ENCODE data around the gene MME.

Gene MME

GRCh38 chr3:155101398-155101797 is 21.3 kb downstream of the MME start:
- TF ChIP-seq GATA2 (IDR thresholded peaks at IDR 0.05; ENCODE audit: low read depth, low read length), result no peak
- TF ChIP-seq GATA3 (IDR thresholded peaks at IDR 0.05; ENCODE audit: low read depth, low read length), result no peak

GRCh38 chr3:155102329-155102728 is 22.2 kb downstream of the MME start:
- no peak for TF ChIP-seq GATA3 (IDR thresholded peaks at IDR 0.05; ENCODE audit: low read depth, low read length)
- TF ChIP-seq GATA2 (IDR thresholded peaks at IDR 0.05; ENCODE audit: low read depth, low read length), result no peak

GRCh38 chr3:155103686-155104085 is 23.6 kb downstream of the MME start:
- TF ChIP-seq GATA2 (IDR thresholded peaks at IDR 0.05; ENCODE audit: low read depth, low read length) (no peak), GATA3 (IDR thresholded peaks at IDR 0.05; ENCODE audit: low read depth, low read length) (no peak)

GRCh38 chr3:155106119-155106518 is 26.0 kb downstream of the MME start:
- no peak for TF ChIP-seq GATA3 (IDR thresholded peaks at IDR 0.05; ENCODE audit: low read depth, low read length)
- TF ChIP-seq GATA2 (IDR thresholded peaks at IDR 0.05; ENCODE audit: low read depth, low read length), result no peak

- TF ChIP-seq GATA3 (IDR thresholded peaks at IDR 0.05; ENCODE audit: low read depth, low read length) (no peak), GATA2 (IDR thresholded peaks at IDR 0.05; ENCODE audit: low read depth, low read length) (no peak)
Observed at GRCh38 chr3:155110022-155110421, 29.9 kb downstream of the MME start.

- TF ChIP-seq GATA2 (IDR thresholded peaks at IDR 0.05; ENCODE audit: low read depth, low read length) (no peak), GATA3 (IDR thresholded peaks at IDR 0.05; ENCODE audit: low read depth, low read length) (no peak)
Observed at GRCh38 chr3:155110996-155111901, 31.1 kb downstream of the MME start.

- no peak for TF ChIP-seq GATA3 (IDR thresholded peaks at IDR 0.05; ENCODE audit: low read depth, low read length)
- no peak for TF ChIP-seq GATA2 (IDR thresholded peaks at IDR 0.05; ENCODE audit: low read depth, low read length)
Observed at GRCh38 chr3:155111971-155112370, 31.9 kb downstream of the MME start.

- no peak for TF ChIP-seq GATA3 (IDR thresholded peaks at IDR 0.05; ENCODE audit: low read depth, low read length)
- no peak for TF ChIP-seq GATA2 (IDR thresholded peaks at IDR 0.05; ENCODE audit: low read depth, low read length)
Observed at GRCh38 chr3:155112661-155113389, 32.7 kb downstream of the MME start.

GRCh38 chr3:155129396-155129795 is 49.3 kb downstream of the MME start:
- no peak for TF ChIP-seq GATA2 (IDR thresholded peaks at IDR 0.05; ENCODE audit: low read depth, low read length)
- TF ChIP-seq GATA3 (IDR thresholded peaks at IDR 0.05; ENCODE audit: low read depth, low read length), result no peak

GRCh38 chr3:155130001-155130400 is 49.9 kb downstream of the MME start:
- no peak for TF ChIP-seq GATA3 (IDR thresholded peaks at IDR 0.05; ENCODE audit: low read depth, low read length)

- TF ChIP-seq GATA2 (IDR thresholded peaks at IDR 0.05; ENCODE audit: low read depth, low read length) (no peak), GATA3 (IDR thresholded peaks at IDR 0.05; ENCODE audit: low read depth, low read length) (no peak)
Observed at GRCh38 chr3:155131104-155131503, 51.0 kb downstream of the MME start.

GRCh38 chr3:155135003-155135402 is 54.9 kb downstream of the MME start:
- TF ChIP-seq GATA2 (IDR thresholded peaks at IDR 0.05; ENCODE audit: low read depth, low read length), result no peak

- TF ChIP-seq GATA3 (IDR thresholded peaks at IDR 0.05; ENCODE audit: low read depth, low read length) (no peak), GATA2 (IDR thresholded peaks at IDR 0.05; ENCODE audit: low read depth, low read length) (no peak)
Observed at GRCh38 chr3:155138677-155139076, 58.6 kb downstream of the MME start.

- no peak for TF ChIP-seq GATA3 (IDR thresholded peaks at IDR 0.05; ENCODE audit: low read depth, low read length)
- TF ChIP-seq GATA2 (IDR thresholded peaks at IDR 0.05; ENCODE audit: low read depth, low read length), result no peak
Observed at GRCh38 chr3:155147588-155147987, 67.5 kb downstream of the MME start.

GRCh38 chr3:155149494-155149893 is 69.4 kb downstream of the MME start:
- TF ChIP-seq GATA2 (IDR thresholded peaks at IDR 0.05; ENCODE audit: low read depth, low read length), result no peak
- no peak for TF ChIP-seq GATA3 (IDR thresholded peaks at IDR 0.05; ENCODE audit: low read depth, low read length)

Data from SH-SY5Y (cell line).